Measurements from ENCODE around the gene CD40. TPM values are rescaled to one million over a fixed set of nuclear protein-coding genes. Genes with fewer than 3 reads are reported as not detected.
A peak's percentile ranks its signal among the peaks of the same experiment; 100 is the strongest.

Gene CD40
- total RNA-seq, 1 donor from 2014 or later: 1.5 TPM

GRCh38 chr20:46112430-46113112 lies 5.5 kb upstream of the CD40 start:
- Mint-ChIP-seq H3K4me1 (ENCODE audit: unreplicated experiment) (no peaks in the 10 kb centered on the region), H3K4me3 (no peak overlapping the region), H3K27me3 (peaks cover 84% of the 10 kb centered on the region), H3K36me3 (no peaks in the 10 kb centered on the region), H3K27ac (no peak overlapping the region), H3K9me3 (no peaks in the 10 kb centered on the region)
- TF ChIP-seq CTCF (conservative IDR thresholded peaks at IDR 0.05): no peak
- DNase-seq (ENCODE audit: extremely low spot score, unreplicated experiment): no peak

GRCh38 chr20:46113113-46113470 lies 5.0 kb upstream of the CD40 start:
- Mint-ChIP-seq H3K27me3 (peaks cover 84% of the 10 kb centered on the region), H3K36me3 (no peaks in the 10 kb centered on the region), H3K9me3 (no peaks in the 10 kb centered on the region), H3K27ac (no peak overlapping the region), H3K4me3 (no peak overlapping the region), H3K4me1 (ENCODE audit: unreplicated experiment) (no peaks in the 10 kb centered on the region)
- DNase-seq (ENCODE audit: extremely low spot score, unreplicated experiment): no peak
- no peak for TF ChIP-seq CTCF (conservative IDR thresholded peaks at IDR 0.05)

- Mint-ChIP-seq H3K9me3 (no peaks in the 10 kb centered on the region), H3K36me3 (no peaks in the 10 kb centered on the region), H3K27ac (no peak overlapping the region), H3K4me1 (ENCODE audit: unreplicated experiment) (no peaks in the 10 kb centered on the region), H3K27me3 (peaks cover 83% of the 10 kb centered on the region), H3K4me3 (no peak overlapping the region)
- no peak for DNase-seq (ENCODE audit: extremely low spot score, unreplicated experiment)
- TF ChIP-seq CTCF (conservative IDR thresholded peaks at IDR 0.05): no peak
These were observed 3.7 kb upstream of the CD40 start for GRCh38 chr20:46114449-46114848.

GRCh38 chr20:46118481-46119020 lies 437 bp downstream of the CD40 start:
- H3K27ac Mint-ChIP-seq: no peak overlapping the region
- DNase-seq (ENCODE audit: extremely low spot score, unreplicated experiment): no peak

GRCh38 chr20:46119028-46119546 lies 973 bp downstream of the CD40 start:
- no peak for DNase-seq (ENCODE audit: extremely low spot score, unreplicated experiment)
- no peak overlapping the region for H3K27ac Mint-ChIP-seq
- no peaks in the 10 kb centered on the region for H3K36me3 Mint-ChIP-seq
- H3K27me3 Mint-ChIP-seq: peaks cover 71% of the 10 kb centered on the region
- no peak for TF ChIP-seq CTCF (conservative IDR thresholded peaks at IDR 0.05)
- H3K4me1 Mint-ChIP-seq (ENCODE audit: unreplicated experiment): no peaks in the 10 kb centered on the region
- no peak overlapping the region for H3K4me3 Mint-ChIP-seq
- H3K9me3 Mint-ChIP-seq: no peaks in the 10 kb centered on the region

More at GRCh38 chr20:46118481-46119020, 437 bp downstream of the CD40 start:
- H3K4me3 Mint-ChIP-seq: peak overlapping the region; percentile 86
- no peak for TF ChIP-seq CTCF (conservative IDR thresholded peaks at IDR 0.05)
- no peaks in the 10 kb centered on the region for H3K9me3 Mint-ChIP-seq
- peaks cover 73% of the 10 kb centered on the region for H3K27me3 Mint-ChIP-seq
- H3K36me3 Mint-ChIP-seq: no peaks in the 10 kb centered on the region
- H3K4me1 Mint-ChIP-seq (ENCODE audit: unreplicated experiment): no peaks in the 10 kb centered on the region
